ENCODE measurements around the gene MERTK. TPM values are rescaled to one million over a fixed set of nuclear protein-coding genes. Genes with fewer than 3 reads are reported as not detected.
"Not testable (repeated sequence)": the region's sequence is repeated elsewhere in the genome, so short reads cannot be mapped to it uniquely, and the experiment has no call there.

MERTK gene
- total RNA-seq, 2 donors from 2014 or later: 22.2 to 43.6 TPM

GRCh38 chr2:112041460-112041859 is 143.1 kb downstream of the MERTK start:
- H3K27ac ChIP-seq: peak overlapping the region in 1 of 2 donors; percentile 17
- H3K27me3 ChIP-seq (replicated peaks; ENCODE audit: insufficient read depth); H3K4me1 ChIP-seq (replicated peaks); H3K4me3 ChIP-seq; H3K9me3 ChIP-seq; intact Hi-C loops (cut with DNase I); H3K36me3 ChIP-seq: not testable (repeated sequence)
- peak; percentile 43 for TF ChIP-seq POLR2AphosphoS5 (IDR thresholded peaks at IDR 0.05)
- WGBS: 42% methylated on average over 6 of the region's 6 CpGs
- peak; percentile 49 for DNase-seq (ENCODE audit: low spot score)

- intact Hi-C loops (cut with DNase I): no loop called here
- Histone ChIP-seq H3K27me3 (replicated peaks; ENCODE audit: insufficient read depth) (no peaks in the 10 kb centered on the region), H3K9me3 (no peaks in the 10 kb centered on the region), H3K27ac (no peak overlapping the region), H3K4me1 (replicated peaks) (no peaks in the 10 kb centered on the region), H3K36me3 (no peaks in the 10 kb centered on the region), H3K4me3 (no peak overlapping the region)
- no peak for DNase-seq (ENCODE audit: low spot score)
- TF ChIP-seq POLR2AphosphoS5 (IDR thresholded peaks at IDR 0.05) (no peak), POLR2A (IDR thresholded peaks at IDR 0.05) (no peak), CTCF (IDR thresholded peaks at IDR 0.05) (no peak)
Measured at GRCh38 chr2:112045446-112046014, 147.1 kb downstream of the MERTK start.

- H3K36me3 ChIP-seq: no peaks in the 10 kb centered on the region
- no peaks in the 10 kb centered on the region for H3K27me3 ChIP-seq (replicated peaks; ENCODE audit: insufficient read depth)
- no peak overlapping the region for H3K27ac ChIP-seq
- DNase-seq (ENCODE audit: low spot score): no peak
- H3K4me1 ChIP-seq (replicated peaks): no peaks in the 10 kb centered on the region
- TF ChIP-seq CTCF (IDR thresholded peaks at IDR 0.05): no peak
- no peak for TF ChIP-seq POLR2A (IDR thresholded peaks at IDR 0.05)
- TF ChIP-seq POLR2AphosphoS5 (IDR thresholded peaks at IDR 0.05): no peak
- no peak overlapping the region for H3K4me3 ChIP-seq
- intact Hi-C loops (cut with DNase I): no loop called here
- no peaks in the 10 kb centered on the region for H3K9me3 ChIP-seq
Measured at GRCh38 chr2:112046231-112046630, 147.8 kb downstream of the MERTK start.

- WGBS: 82% methylated on average over 7 of the region's 7 CpGs
- DNase-seq (ENCODE audit: low spot score): no peak
- Histone ChIP-seq H3K27me3 (replicated peaks; ENCODE audit: insufficient read depth) (no peaks in the 10 kb centered on the region), H3K4me1 (replicated peaks) (no peaks in the 10 kb centered on the region), H3K27ac (no peak overlapping the region), H3K4me3 (no peak overlapping the region), H3K9me3 (no peaks in the 10 kb centered on the region), H3K36me3 (no peaks in the 10 kb centered on the region)
- TF ChIP-seq POLR2A (IDR thresholded peaks at IDR 0.05) (no peak), CTCF (IDR thresholded peaks at IDR 0.05) (no peak), POLR2AphosphoS5 (IDR thresholded peaks at IDR 0.05) (no peak)
- intact Hi-C loops (cut with DNase I): no loop called here
Measured at GRCh38 chr2:112047537-112048235, 149.3 kb downstream of the MERTK start.

GRCh38 chr2:112048236-112048592 is 149.8 kb downstream of the MERTK start:
- Histone ChIP-seq H3K36me3 (no peaks in the 10 kb centered on the region), H3K27ac (no peak overlapping the region)
- 71% methylated on average over 4 of the region's 4 CpGs for WGBS

More at GRCh38 chr2:112048236-112048592, 149.8 kb downstream of the MERTK start:
- H3K4me3 ChIP-seq: no peak overlapping the region
- no peaks in the 10 kb centered on the region for H3K27me3 ChIP-seq (replicated peaks; ENCODE audit: insufficient read depth)
- H3K9me3 ChIP-seq: no peaks in the 10 kb centered on the region
- intact Hi-C loops (cut with DNase I): no loop called here
- no peaks in the 10 kb centered on the region for H3K4me1 ChIP-seq (replicated peaks)
- TF ChIP-seq POLR2A (IDR thresholded peaks at IDR 0.05) (no peak), POLR2AphosphoS5 (IDR thresholded peaks at IDR 0.05) (no peak), CTCF (IDR thresholded peaks at IDR 0.05) (no peak)
- no peak for DNase-seq (ENCODE audit: low spot score)
